Stomach (tissue), 4 donors: Measurements from ENCODE around the gene ZDBF2.

Experiments
- EP300 ChIP-seq: sonication (generic); formaldehyde crosslinking; IDR thresholded peaks from one replicate; pipeline ENCODE4 v1.6.1; 2017; ENCODE audit warnings: antibody characterized with exemption
- POLR2A ChIP-seq, 4 donors: fragments of 450-650 bp; IDR thresholded peaks; one replicate each; pipeline ENCODE4 v1.6.1; 2016; ENCODE audit warnings: antibody characterized with exemption in 4 of 4, control low read depth in 2 of 4, mild to moderate bottlenecking in 1 of 4, moderate library complexity in 1 of 4
- TF ChIP-seq, protein P1 (sequence below), 7 experiments: fragments of 450-650 bp in 4 of 7; fragments of 200-600 bp in 3 of 7; sonication (generic) in 3 of 7; IDR thresholded peaks; one replicate each; pipeline ENCODE4 v1.5.1; 2016 to 2019; ENCODE audit warnings: antibody characterized with exemption in 7 of 7, control low read depth in 2 of 7, mild to moderate bottlenecking in 1 of 7

DNA sequence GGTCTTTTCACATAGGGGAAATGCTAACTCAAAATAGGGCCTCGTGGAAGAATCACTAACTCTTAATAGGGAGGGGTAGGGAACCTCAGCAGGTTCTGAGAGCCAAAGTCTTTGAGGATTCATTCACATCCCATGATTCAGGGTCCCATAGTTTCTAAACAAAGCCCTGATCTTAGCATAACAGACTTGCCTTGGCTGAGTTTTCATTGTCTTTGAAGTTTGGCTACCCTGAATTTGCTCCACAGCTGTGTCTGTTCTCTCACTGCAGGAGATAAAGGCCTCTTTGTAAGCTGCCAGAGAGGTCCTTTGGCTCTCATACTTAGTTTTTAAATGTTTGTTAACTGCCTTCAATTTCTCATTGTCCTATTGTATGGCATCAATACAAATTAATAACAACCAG lies 54.5 kb downstream of the ZDBF2 start:
- TF ChIP-seq, protein P1, sequence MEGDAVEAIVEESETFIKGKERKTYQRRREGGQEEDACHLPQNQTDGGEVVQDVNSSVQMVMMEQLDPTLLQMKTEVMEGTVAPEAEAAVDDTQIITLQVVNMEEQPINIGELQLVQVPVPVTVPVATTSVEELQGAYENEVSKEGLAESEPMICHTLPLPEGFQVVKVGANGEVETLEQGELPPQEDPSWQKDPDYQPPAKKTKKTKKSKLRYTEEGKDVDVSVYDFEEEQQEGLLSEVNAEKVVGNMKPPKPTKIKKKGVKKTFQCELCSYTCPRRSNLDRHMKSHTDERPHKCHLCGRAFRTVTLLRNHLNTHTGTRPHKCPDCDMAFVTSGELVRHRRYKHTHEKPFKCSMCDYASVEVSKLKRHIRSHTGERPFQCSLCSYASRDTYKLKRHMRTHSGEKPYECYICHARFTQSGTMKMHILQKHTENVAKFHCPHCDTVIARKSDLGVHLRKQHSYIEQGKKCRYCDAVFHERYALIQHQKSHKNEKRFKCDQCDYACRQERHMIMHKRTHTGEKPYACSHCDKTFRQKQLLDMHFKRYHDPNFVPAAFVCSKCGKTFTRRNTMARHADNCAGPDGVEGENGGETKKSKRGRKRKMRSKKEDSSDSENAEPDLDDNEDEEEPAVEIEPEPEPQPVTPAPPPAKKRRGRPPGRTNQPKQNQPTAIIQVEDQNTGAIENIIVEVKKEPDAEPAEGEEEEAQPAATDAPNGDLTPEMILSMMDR (IDR thresholded peaks at IDR 0.05): no peak
- TF ChIP-seq POLR2A (IDR thresholded peaks at IDR 0.05) (no peak), EP300 (no peak)
